CD14-positive monocyte (primary cell): ENCODE data around the gene MDGA2. TPM values are rescaled to one million over a fixed set of nuclear protein-coding genes. Genes with fewer than 3 reads are reported as not detected.

Experiments
- DNase-seq, 3 donors: peaks; one replicate each; pipeline ENCODE4 v3.0.0-alpha.2; 2011 to 2022
- H2AFZ ChIP-seq: 2 replicates; pipeline ENCODE4 v1.6.0; 2012; ENCODE audit warnings: mild to moderate bottlenecking, low read depth, low read length, inconsistent platforms; ENCODE audit not compliant: insufficient read depth, poor library complexity, severe bottlenecking
- H3K27ac ChIP-seq, 2 donors: 1 replicate in 1 of 2; 2 replicates in 1 of 2; pipeline ENCODE4 v1.5.1; 2012 to 2013; ENCODE audit warnings: low read length in 2 of 2, control low read depth in 1 of 2, inconsistent platforms in 1 of 2, low read depth in 1 of 2, mild to moderate bottlenecking in 1 of 2
- H3K27me3 ChIP-seq, 2 donors: one replicate each; pipeline versions ENCODE4 v1.6.0 to v1.6.1; 2011 to 2013; ENCODE audit warnings: low read length in 2 of 2; ENCODE audit not compliant: control insufficient read depth in 2 of 2, insufficient read depth in 2 of 2
- H3K36me3 ChIP-seq, 2 donors: replicated peaks in 1 of 2; 1 replicate in 1 of 2; 2 replicates in 1 of 2; pipeline versions ENCODE4 v1.5.1 to v1.6.1; 2012 to 2013; ENCODE audit warnings: low read length in 2 of 2, control low read depth in 1 of 2, inconsistent platforms in 1 of 2, mild to moderate bottlenecking in 1 of 2; ENCODE audit not compliant: insufficient read depth in 2 of 2, control insufficient read depth in 1 of 2
- H3K4me1 ChIP-seq, 2 donors: 1 replicate in 1 of 2; 2 replicates in 1 of 2; pipeline versions ENCODE4 v1.5.1 to v1.6.1; 2012 to 2013; ENCODE audit warnings: low read length in 2 of 2, control low read depth in 1 of 2, inconsistent platforms in 1 of 2, mild to moderate bottlenecking in 1 of 2, moderate library complexity in 1 of 2; ENCODE audit not compliant: insufficient read depth in 2 of 2, control insufficient read depth in 1 of 2
- H3K4me2 ChIP-seq: replicated peaks from 2 replicates; pipeline ENCODE3; 2012; ENCODE audit warnings: low read length, moderate library complexity, mild to moderate bottlenecking; ENCODE audit not compliant: poor library complexity, severe bottlenecking; ENCODE audit errors: extremely low read depth
- H3K4me3 ChIP-seq, 3 experiments: fragments of 200-600 bp in 1 of 3; sonication (generic) in 1 of 3; replicated peaks in 1 of 3; 1 replicate in 2 of 3; 2 replicates in 1 of 3; pipeline ENCODE4 v1.5.1; 2011 to 2013; ENCODE audit warnings: low read length in 3 of 3, mild to moderate bottlenecking in 3 of 3, control low read depth in 2 of 3, low read depth in 2 of 3, inconsistent platforms in 1 of 3, moderate library complexity in 1 of 3
- H3K79me2 ChIP-seq: 2 replicates; pipeline ENCODE4 v1.6.0; 2012; ENCODE audit warnings: mild to moderate bottlenecking, control low read depth, inconsistent platforms, low read length, moderate library complexity; ENCODE audit not compliant: insufficient read depth
- H3K9ac ChIP-seq: 2 replicates; pipeline ENCODE4 v1.6.0; 2017; ENCODE audit warnings: low read length, mild to moderate bottlenecking; ENCODE audit not compliant: insufficient read depth, poor library complexity, severe bottlenecking
- H3K9me3 ChIP-seq, 2 donors: replicated peaks in 1 of 2; 1 replicate in 1 of 2; 2 replicates in 1 of 2; pipeline versions ENCODE4 v1.5.1 to v1.6.1; 2012 to 2013; ENCODE audit warnings: low read length in 2 of 2, control low read depth in 1 of 2; ENCODE audit not compliant: control insufficient read depth in 1 of 2, insufficient read depth in 1 of 2
- H4K20me1 ChIP-seq: 2 replicates; pipeline ENCODE4 v1.6.0; 2012; ENCODE audit warnings: mild to moderate bottlenecking, low read length, control low read depth, moderate library complexity; ENCODE audit not compliant: insufficient read depth
- H3K27ac Mint-ChIP-seq, 7 donors: one replicate each; pipeline ENCODE4 v1.8.0; 2020; ENCODE audit warnings: mild to moderate bottlenecking in 7 of 7, mixed read lengths in 7 of 7, moderate library complexity in 6 of 7, inconsistent platforms in 2 of 7
- H3K27me3 Mint-ChIP-seq, 3 donors: one replicate each; pipeline ENCODE4 v1.8.0; 2021 to 2022; ENCODE audit warnings: low read depth in 3 of 3, mild to moderate bottlenecking in 3 of 3, mixed read lengths in 3 of 3, moderate library complexity in 3 of 3, inconsistent platforms in 1 of 3
- H3K36me3 Mint-ChIP-seq, 2 donors: one replicate each; pipeline ENCODE4 v1.8.0; 2020; ENCODE audit warnings: mixed read lengths in 2 of 2, inconsistent platforms in 1 of 2, mild to moderate bottlenecking in 1 of 2
- H3K4me1 Mint-ChIP-seq: one replicate; pipeline ENCODE4 v1.8.0; 2020; ENCODE audit warnings: mild to moderate bottlenecking, mixed read lengths
- H3K4me3 Mint-ChIP-seq, 2 donors: one replicate each; pipeline ENCODE4 v1.8.0; 2020; ENCODE audit warnings: mild to moderate bottlenecking in 2 of 2, mixed read lengths in 2 of 2, moderate library complexity in 1 of 2
- H3K9me3 Mint-ChIP-seq, 7 donors: one replicate each; pipeline ENCODE4 v1.8.0; 2020 to 2022; ENCODE audit warnings: mixed read lengths in 7 of 7, mild to moderate bottlenecking in 6 of 7, moderate library complexity in 6 of 7, inconsistent platforms in 2 of 7
- WGBS: methylation state at CpG from one replicate; pipeline ENCODE4 v1.1.5; 2013; ENCODE audit warnings: missing lambda C conversion rate; ENCODE audit not compliant: insufficient coverage; 5-methylcytosine and 5-hydroxymethylcytosine counted together
- intact Hi-C, 2 donors: fragments of 100-400 bp; cut with micrococcal nuclease; formaldehyde crosslinking; loops; one replicate each; pipeline versions ENCODE4 v1.15.0 to v1.15.1; 2023
- polyA plus RNA-seq, 3 donors: library from polyadenylated mRNA; depleted of rRNA in 1 of 3; unstranded in 2 of 3; stranded (reverse) in 1 of 3; fragments of 300-500 nt in 2 of 3; fragments of >200 nt in 1 of 3; fragmentation: Illumina TruSeq in 2 of 3; gene quantifications; 1 replicate in 2 of 3; 2 replicates in 1 of 3; pipeline ENCODE4 v1.2.3, GENCODE V29; 2012 to 2021
- TF ChIP-seq, protein P1 (sequence below): fragments of 200-600 bp; IDR thresholded peaks from one replicate; pipeline ENCODE4 v1.8.0; 2022; ENCODE audit warnings: antibody characterized with exemption, mild to moderate bottlenecking

Gene MDGA2
- polyA plus RNA-seq, 3 donors: not detected

DNA sequence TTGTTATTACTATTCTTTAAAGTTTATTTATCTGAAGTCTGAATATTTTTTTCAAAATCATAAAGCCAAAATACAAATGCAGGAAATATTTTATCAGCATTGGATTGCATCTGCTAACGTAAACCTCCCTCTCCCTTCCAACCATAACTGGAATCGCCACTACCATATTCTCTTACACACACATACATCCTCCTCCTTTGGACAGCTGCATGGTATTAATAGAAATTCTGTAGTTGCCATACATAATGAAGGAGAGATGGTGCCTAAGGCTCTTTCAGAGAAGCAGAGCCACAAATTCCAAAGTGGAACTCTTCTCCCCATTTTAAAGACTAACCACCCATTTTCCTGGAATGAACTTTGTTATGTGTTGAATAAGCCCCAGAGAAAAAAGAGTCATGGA is 352.7 kb downstream of the MDGA2 start:
- Mint-ChIP-seq H3K4me3 (no peak overlapping the region), H3K36me3 (no peaks in the 10 kb centered on the region), H3K27me3 (peaks cover 0 to 2% (median 1%) of the 10 kb centered on the region in 3 donors), H3K27ac (no peak overlapping the region), H3K4me1 (no peaks in the 10 kb centered on the region), H3K9me3 (peaks cover 0 to 5% (median 0%) of the 10 kb centered on the region in 7 donors)
- no peaks in the 10 kb centered on the region for H3K4me1 ChIP-seq
- no peak overlapping the region for H3K9ac ChIP-seq
- H4K20me1 ChIP-seq: no peaks in the 10 kb centered on the region
- TF ChIP-seq, protein P1, sequence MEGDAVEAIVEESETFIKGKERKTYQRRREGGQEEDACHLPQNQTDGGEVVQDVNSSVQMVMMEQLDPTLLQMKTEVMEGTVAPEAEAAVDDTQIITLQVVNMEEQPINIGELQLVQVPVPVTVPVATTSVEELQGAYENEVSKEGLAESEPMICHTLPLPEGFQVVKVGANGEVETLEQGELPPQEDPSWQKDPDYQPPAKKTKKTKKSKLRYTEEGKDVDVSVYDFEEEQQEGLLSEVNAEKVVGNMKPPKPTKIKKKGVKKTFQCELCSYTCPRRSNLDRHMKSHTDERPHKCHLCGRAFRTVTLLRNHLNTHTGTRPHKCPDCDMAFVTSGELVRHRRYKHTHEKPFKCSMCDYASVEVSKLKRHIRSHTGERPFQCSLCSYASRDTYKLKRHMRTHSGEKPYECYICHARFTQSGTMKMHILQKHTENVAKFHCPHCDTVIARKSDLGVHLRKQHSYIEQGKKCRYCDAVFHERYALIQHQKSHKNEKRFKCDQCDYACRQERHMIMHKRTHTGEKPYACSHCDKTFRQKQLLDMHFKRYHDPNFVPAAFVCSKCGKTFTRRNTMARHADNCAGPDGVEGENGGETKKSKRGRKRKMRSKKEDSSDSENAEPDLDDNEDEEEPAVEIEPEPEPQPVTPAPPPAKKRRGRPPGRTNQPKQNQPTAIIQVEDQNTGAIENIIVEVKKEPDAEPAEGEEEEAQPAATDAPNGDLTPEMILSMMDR: no peak
- H3K9me3 ChIP-seq: no peaks in the 10 kb centered on the region
- intact Hi-C loops: no loop called here
- no peaks in the 10 kb centered on the region for H3K79me2 ChIP-seq
- no peaks in the 10 kb centered on the region for H3K36me3 ChIP-seq
- no peak overlapping the region for H3K4me2 ChIP-seq
- H3K27me3 ChIP-seq: no peaks in the 10 kb centered on the region
- H3K27ac ChIP-seq: no peak overlapping the region
- no CpG with 5 or more reads among the region's 2 CpGs for WGBS
- no peak for DNase-seq
- H2AFZ ChIP-seq: no peak overlapping the region
- no peak overlapping the region for H3K4me3 ChIP-seq

GRCh38 chr14:47302121-47302520 is 373.3 kb downstream of the MDGA2 start:
- Mint-ChIP-seq H3K9me3 (peaks cover 0 to 3% (median 2%) of the 10 kb centered on the region in 7 donors), H3K27ac (no peak overlapping the region), H3K4me1 (no peaks in the 10 kb centered on the region), H3K27me3 (peaks cover 0 to 2% (median 1%) of the 10 kb centered on the region in 3 donors), H3K36me3 (no peaks in the 10 kb centered on the region), H3K4me3 (no peak overlapping the region)
- Histone ChIP-seq H3K27me3 (no peaks in the 10 kb centered on the region), H2AFZ (no peak overlapping the region), H3K4me2 (no peak overlapping the region), H3K79me2 (no peaks in the 10 kb centered on the region), H4K20me1 (no peaks in the 10 kb centered on the region), H3K36me3 (no peaks in the 10 kb centered on the region), H3K9me3 (no peaks in the 10 kb centered on the region), H3K4me3 (no peak overlapping the region), H3K27ac (no peak overlapping the region), H3K4me1 (no peaks in the 10 kb centered on the region), H3K9ac (no peak overlapping the region)
- intact Hi-C loops: no loop called here
- TF ChIP-seq, protein P1: no peak
- no CpG with 5 or more reads among the region's 2 CpGs for WGBS
- no peak for DNase-seq
